Testis (tissue), 2 donors: ENCODE results near the gene SAT2.

Source experiments
- POLR2A ChIP-seq: fragments of 450-650 bp; IDR thresholded peaks from one replicate; pipeline ENCODE4 v1.6.1; 2017; ENCODE audit warnings: antibody characterized with exemption, mild to moderate bottlenecking, moderate library complexity
- TF ChIP-seq, protein P1 (sequence below), 3 experiments: fragments of 450-650 bp in 2 of 3; fragments of 200-600 bp in 1 of 3; sonication (generic) in 1 of 3; IDR thresholded peaks; one replicate each; pipeline ENCODE4 v1.5.1; 2016 to 2019; ENCODE audit warnings: antibody characterized with exemption in 3 of 3, mild to moderate bottlenecking in 2 of 3, moderate library complexity in 1 of 3

DNA sequence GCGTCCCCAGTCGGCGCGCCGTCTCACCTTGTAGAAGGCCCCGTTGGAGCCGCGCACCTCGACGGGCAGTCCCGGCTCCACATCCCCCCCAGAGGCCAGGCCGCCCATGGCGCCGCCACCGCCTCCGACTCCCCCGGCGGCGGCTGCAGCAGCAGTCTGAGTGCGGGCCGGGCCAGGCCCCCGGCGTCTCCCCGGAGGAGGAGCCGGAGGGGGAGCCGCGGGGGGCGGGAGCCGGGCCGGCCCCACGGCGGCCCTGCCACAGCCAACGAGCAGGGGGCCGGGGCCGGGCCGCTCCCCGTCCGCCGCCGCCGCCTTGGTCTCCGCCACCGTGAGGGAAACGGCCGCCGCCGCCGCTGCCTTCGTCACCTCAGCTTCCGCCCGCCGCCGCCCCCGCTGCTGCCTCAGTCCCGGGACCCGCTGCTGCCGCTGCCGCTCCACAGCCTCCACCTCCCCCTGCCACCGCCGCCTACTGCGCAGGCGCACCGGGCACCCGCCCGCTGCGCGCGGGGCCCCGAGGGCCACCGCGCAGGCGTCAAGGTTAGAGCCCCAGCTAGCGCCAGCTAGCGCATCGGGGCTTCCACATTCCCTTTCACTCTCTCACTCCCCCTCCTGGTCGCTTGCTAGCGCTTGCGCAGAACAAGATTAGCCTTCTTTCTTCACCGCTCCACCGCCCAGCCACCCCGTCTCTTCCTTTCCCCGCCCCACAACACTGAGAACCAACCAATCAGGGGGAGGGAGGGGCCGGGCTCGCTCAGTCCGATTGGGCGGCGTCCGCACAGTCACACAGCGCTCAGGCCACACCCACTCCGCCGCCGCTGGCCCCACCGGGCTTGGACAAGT lies 13.0 kb downstream of the SAT2 start, which contains the start of gene FXR2:
- TF ChIP-seq, protein P1, sequence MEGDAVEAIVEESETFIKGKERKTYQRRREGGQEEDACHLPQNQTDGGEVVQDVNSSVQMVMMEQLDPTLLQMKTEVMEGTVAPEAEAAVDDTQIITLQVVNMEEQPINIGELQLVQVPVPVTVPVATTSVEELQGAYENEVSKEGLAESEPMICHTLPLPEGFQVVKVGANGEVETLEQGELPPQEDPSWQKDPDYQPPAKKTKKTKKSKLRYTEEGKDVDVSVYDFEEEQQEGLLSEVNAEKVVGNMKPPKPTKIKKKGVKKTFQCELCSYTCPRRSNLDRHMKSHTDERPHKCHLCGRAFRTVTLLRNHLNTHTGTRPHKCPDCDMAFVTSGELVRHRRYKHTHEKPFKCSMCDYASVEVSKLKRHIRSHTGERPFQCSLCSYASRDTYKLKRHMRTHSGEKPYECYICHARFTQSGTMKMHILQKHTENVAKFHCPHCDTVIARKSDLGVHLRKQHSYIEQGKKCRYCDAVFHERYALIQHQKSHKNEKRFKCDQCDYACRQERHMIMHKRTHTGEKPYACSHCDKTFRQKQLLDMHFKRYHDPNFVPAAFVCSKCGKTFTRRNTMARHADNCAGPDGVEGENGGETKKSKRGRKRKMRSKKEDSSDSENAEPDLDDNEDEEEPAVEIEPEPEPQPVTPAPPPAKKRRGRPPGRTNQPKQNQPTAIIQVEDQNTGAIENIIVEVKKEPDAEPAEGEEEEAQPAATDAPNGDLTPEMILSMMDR (IDR thresholded peaks at IDR 0.05) = peak; percentile 38 to 70 (median 61)
- peak; percentile 36 for TF ChIP-seq POLR2A
